HL-60 (cell line): Measurements from ENCODE around the gene CREB3L1.

Experiments
- DNase-seq, 2 experiments: peaks; one replicate each; pipeline ENCODE4 v3.0.0-alpha.2; 2010 to 2020; ENCODE audit warnings: low read depth in 1 of 2, low spot score in 1 of 2
- H3K27ac ChIP-seq: fragments of 250-450 bp; sonication (Bioruptor Pico); replicated peaks from 2 replicates; pipeline ENCODE4 v1.5.1; 2020; ENCODE audit warnings: mild to moderate bottlenecking, moderate library complexity
- H3K27me3 ChIP-seq: fragments of 250-450 bp; sonication (Bioruptor Pico); 2 replicates; pipeline ENCODE4 v1.5.1; 2021; ENCODE audit warnings: mild to moderate bottlenecking, moderate library complexity; ENCODE audit not compliant: insufficient read depth, poor library complexity, severe bottlenecking
- H3K4me3 ChIP-seq: replicated peaks from 2 replicates; pipeline ENCODE4 v1.5.1; 2011; ENCODE audit warnings: mild to moderate bottlenecking, control low read depth, low read length; ENCODE audit not compliant: insufficient read depth
- GABPA ChIP-seq: IDR thresholded peaks from 2 replicates; pipeline ENCODE4 v1.6.1; 2012; ENCODE audit warnings: low read depth
- POLR2AphosphoS5 ChIP-seq: IDR thresholded peaks from 2 replicates; pipeline ENCODE4 v1.6.1; 2012; ENCODE audit warnings: low read depth
- SPI1 ChIP-seq: IDR thresholded peaks from 2 replicates; pipeline ENCODE4 v1.6.1; 2012; ENCODE audit warnings: low read depth, mild to moderate bottlenecking, borderline replicate concordance
- TF ChIP-seq, protein P1 (sequence below): IDR thresholded peaks from one replicate; pipeline ENCODE4 v1.5.1; 2011; ENCODE audit warnings: low read length, control low read depth, inconsistent platforms; ENCODE audit not compliant: insufficient read depth
- TF ChIP-seq, protein P2 (sequence below): IDR thresholded peaks from 2 replicates; pipeline ENCODE4 v1.6.1; 2012; ENCODE audit warnings: low read depth; ENCODE audit not compliant: insufficient replicate concordance

CREB3L1 gene

DNA sequence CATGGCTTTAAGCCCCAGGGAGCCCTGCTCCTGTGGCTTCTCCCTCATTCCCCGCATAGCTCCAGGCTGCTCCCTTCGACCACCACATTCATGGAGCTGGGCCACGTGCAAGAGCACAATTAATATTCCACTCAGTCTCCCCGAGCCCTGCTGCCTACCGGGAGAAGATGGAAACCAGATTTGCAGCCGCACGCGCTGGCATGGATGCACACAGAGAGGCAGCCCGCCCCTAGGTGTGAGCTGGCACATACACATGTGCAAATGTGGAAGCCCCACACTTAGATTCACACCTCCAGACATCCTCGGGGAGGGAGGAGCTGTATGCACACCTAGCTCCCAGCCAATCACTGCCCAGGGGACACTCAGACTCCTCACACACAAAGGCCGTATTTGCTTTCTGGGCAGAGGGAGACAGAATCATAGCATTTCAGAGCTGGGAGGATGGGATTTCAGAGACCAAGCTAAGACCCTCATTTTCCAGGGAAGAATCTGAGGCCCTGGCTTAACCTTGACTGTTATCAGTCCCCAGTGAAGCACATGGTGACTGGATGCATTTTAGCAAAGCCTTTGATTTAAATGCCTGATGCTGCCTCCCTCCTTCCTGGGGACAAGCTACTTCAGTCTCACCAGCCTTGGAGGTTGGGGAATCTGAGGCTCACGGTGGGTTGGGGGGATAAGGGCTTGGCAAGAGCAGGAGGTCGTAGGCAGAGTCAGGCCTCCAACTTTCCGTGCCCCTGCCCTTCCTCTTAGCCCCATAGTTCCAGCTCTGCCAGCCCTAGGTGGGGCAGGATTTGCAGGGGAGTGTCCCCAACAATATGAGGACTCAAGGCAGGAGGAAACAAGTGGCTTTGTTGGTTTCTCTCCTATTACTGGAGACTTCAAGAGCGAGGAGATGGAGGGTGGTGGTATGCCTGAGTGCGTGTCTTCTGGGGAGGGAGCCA lies 5.3 kb upstream of the CREB3L1 start:
- DNase-seq = no peak
- H3K27me3 ChIP-seq = peaks cover 9% of the 10 kb centered on the region
- TF ChIP-seq, protein P1, sequence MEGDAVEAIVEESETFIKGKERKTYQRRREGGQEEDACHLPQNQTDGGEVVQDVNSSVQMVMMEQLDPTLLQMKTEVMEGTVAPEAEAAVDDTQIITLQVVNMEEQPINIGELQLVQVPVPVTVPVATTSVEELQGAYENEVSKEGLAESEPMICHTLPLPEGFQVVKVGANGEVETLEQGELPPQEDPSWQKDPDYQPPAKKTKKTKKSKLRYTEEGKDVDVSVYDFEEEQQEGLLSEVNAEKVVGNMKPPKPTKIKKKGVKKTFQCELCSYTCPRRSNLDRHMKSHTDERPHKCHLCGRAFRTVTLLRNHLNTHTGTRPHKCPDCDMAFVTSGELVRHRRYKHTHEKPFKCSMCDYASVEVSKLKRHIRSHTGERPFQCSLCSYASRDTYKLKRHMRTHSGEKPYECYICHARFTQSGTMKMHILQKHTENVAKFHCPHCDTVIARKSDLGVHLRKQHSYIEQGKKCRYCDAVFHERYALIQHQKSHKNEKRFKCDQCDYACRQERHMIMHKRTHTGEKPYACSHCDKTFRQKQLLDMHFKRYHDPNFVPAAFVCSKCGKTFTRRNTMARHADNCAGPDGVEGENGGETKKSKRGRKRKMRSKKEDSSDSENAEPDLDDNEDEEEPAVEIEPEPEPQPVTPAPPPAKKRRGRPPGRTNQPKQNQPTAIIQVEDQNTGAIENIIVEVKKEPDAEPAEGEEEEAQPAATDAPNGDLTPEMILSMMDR = no peak
- TF ChIP-seq, protein P2, sequence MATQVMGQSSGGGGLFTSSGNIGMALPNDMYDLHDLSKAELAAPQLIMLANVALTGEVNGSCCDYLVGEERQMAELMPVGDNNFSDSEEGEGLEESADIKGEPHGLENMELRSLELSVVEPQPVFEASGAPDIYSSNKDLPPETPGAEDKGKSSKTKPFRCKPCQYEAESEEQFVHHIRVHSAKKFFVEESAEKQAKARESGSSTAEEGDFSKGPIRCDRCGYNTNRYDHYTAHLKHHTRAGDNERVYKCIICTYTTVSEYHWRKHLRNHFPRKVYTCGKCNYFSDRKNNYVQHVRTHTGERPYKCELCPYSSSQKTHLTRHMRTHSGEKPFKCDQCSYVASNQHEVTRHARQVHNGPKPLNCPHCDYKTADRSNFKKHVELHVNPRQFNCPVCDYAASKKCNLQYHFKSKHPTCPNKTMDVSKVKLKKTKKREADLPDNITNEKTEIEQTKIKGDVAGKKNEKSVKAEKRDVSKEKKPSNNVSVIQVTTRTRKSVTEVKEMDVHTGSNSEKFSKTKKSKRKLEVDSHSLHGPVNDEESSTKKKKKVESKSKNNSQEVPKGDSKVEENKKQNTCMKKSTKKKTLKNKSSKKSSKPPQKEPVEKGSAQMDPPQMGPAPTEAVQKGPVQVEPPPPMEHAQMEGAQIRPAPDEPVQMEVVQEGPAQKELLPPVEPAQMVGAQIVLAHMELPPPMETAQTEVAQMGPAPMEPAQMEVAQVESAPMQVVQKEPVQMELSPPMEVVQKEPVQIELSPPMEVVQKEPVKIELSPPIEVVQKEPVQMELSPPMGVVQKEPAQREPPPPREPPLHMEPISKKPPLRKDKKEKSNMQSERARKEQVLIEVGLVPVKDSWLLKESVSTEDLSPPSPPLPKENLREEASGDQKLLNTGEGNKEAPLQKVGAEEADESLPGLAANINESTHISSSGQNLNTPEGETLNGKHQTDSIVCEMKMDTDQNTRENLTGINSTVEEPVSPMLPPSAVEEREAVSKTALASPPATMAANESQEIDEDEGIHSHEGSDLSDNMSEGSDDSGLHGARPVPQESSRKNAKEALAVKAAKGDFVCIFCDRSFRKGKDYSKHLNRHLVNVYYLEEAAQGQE = no peak
- TF ChIP-seq SPI1 = no peak
- TF ChIP-seq GABPA = no peak
- no peak for TF ChIP-seq POLR2AphosphoS5
- no peak overlapping the region for H3K4me3 ChIP-seq
- H3K27ac ChIP-seq = no peak overlapping the region

DNA sequence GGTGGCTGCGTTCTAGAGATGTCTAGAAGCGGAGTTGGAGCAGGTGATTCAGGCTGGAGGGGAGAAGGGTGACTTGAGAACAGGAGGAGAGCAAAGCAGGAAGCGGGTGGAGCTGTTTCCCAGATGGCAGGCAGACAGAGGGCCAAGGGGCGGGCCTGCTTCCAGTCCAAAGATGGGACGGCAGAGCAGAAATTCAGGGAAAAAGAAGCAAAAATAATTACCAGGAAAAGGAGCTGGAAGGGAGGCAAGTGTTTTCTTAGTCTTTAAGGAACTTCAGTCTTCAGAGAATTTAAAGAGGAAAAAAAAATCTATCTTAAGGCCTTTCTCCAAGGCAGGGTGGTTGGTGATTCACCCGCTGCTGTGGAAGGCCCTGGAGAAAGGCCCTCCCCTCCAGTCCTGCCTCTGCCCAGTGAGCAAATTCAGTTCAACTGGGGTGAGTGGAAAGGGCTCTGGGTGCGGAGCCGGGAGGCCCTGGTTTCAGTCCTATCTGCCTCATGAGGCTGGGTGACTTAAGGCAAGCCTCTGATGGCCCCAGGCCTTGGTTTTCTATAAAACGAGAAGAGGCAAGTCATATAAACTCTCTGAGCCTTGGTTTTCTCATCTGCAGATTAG lies 4.5 kb upstream of the CREB3L1 start:
- no peak for DNase-seq
- TF ChIP-seq, protein P1 = no peak
- Histone ChIP-seq H3K4me3 (no peak overlapping the region), H3K27ac (no peak overlapping the region), H3K27me3 (peaks cover 15% of the 10 kb centered on the region)

DNA sequence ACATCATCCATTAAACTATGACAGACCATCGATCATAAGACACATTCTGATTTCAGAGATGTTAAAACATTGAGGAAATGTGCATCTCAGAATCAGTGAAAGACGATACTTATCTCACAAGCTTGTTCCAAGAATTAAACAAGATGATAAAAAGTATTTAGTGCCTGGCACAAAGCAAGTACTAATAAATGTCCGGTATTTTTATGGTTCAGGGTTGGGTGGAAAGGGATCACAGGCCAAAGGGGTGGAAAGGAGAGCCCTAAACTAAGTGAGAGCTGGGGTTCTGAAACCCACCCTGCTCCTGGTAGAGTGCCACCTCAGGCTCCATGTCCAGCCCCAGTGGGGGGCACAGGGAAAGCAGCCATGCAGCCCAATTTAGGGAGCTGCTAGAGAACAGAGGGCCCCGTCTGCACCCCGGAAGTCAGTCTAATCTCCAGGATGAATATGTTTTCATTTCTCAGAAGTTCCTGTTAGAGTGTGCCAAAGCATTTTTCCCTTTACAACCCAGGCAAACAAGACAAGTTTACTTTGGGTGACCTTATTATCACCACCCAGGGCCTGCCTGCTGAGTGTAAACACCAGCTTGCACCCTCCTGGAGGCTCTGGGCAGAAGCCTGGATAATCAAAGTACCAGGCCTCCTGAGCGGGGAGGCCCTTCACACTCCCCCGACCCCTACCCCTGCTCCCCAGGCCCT lies 3.8 kb upstream of the CREB3L1 start:
- H3K27ac ChIP-seq = no peak overlapping the region
- DNase-seq = no peak
- no peak overlapping the region for H3K4me3 ChIP-seq
- H3K27me3 ChIP-seq = peaks cover 22% of the 10 kb centered on the region
- TF ChIP-seq, protein P1 = no peak
- TF ChIP-seq GABPA = no peak
- TF ChIP-seq SPI1 = no peak
- TF ChIP-seq, protein P2 = no peak
- TF ChIP-seq POLR2AphosphoS5 = no peak
